Calu3 (cell line): ENCODE results near the gene LCN6. TPM values are rescaled to one million over a fixed set of nuclear protein-coding genes. Genes with fewer than 3 reads are reported as not detected.

Experiments
- BruUV-seq: library from RNA; stranded (reverse); fragments of 400-500 nt; replicated peaks from 2 replicates; lab custom pipeline; 2021; lab: Mats Ljungman, UMichigan
- CTCF ChIA-PET: fragments of 300-600 bp; sonication (Branson Sonifier 250); formaldehyde crosslinking; loops from one replicate; lab custom pipeline; 2022; ENCODE audit warnings: antibody characterized with exemption; lab: Charles Lee
- DNase-seq: peaks from one replicate; pipeline ENCODE4 v3.0.0; 2022
- H3K27ac Mint-ChIP-seq: one replicate; pipeline ENCODE4 v1.8.0; 2022; ENCODE audit warnings: mixed read lengths; ENCODE audit not compliant: unreplicated experiment
- H3K27me3 Mint-ChIP-seq: one replicate; pipeline ENCODE4 v1.8.0; 2022; ENCODE audit warnings: mixed read lengths; ENCODE audit not compliant: unreplicated experiment
- H3K36me3 Mint-ChIP-seq: one replicate; pipeline ENCODE4 v1.8.0; 2022; ENCODE audit warnings: mild to moderate bottlenecking, moderate library complexity, mixed read lengths; ENCODE audit not compliant: insufficient read depth, unreplicated experiment
- H3K4me1 Mint-ChIP-seq: one replicate; pipeline ENCODE4 v1.8.0; 2022; ENCODE audit warnings: mild to moderate bottlenecking, low read depth, mixed read lengths; ENCODE audit not compliant: unreplicated experiment
- H3K4me3 Mint-ChIP-seq: one replicate; pipeline ENCODE4 v1.8.0; 2022; ENCODE audit warnings: mild to moderate bottlenecking, low read depth, moderate library complexity, mixed read lengths; ENCODE audit not compliant: unreplicated experiment
- H3K9me3 Mint-ChIP-seq: one replicate; pipeline ENCODE4 v1.8.0; 2022; ENCODE audit warnings: low read depth, mixed read lengths; ENCODE audit not compliant: unreplicated experiment
- CTCF ChIP-seq: fragments of 200-600 bp; IDR thresholded peaks from one replicate; pipeline ENCODE4 v1.8.0; 2022; ENCODE audit warnings: antibody characterized with exemption; ENCODE audit not compliant: unreplicated experiment
- intact Hi-C: fragments of 100-400 bp; cut with micrococcal nuclease; formaldehyde crosslinking; loops from one replicate; pipeline ENCODE4 v1.10.0; 2022; ENCODE audit not compliant: unreplicated experiment
- total RNA-seq: library from RNA; stranded (reverse); gene quantifications from 2 replicates; pipeline ENCODE4 v1.2.3, GENCODE V29; 2022

The LCN6 gene
- total RNA-seq, 1 experiment from 2014 or later: not detected

- Mint-ChIP-seq H3K27ac (no peak overlapping the region), H3K4me3 (peak overlapping the region; percentile 17), H3K27me3 (peaks cover 26% of the 10 kb centered on the region), H3K36me3 (peaks cover 6% of the 10 kb centered on the region), H3K4me1 (peaks cover 46% of the 10 kb centered on the region), H3K9me3 (no peaks in the 10 kb centered on the region)
- DNase-seq: peak; percentile 24
- no peak for TF ChIP-seq CTCF
- CTCF ChIA-PET: no interaction called here
- intact Hi-C loops: no loop called here
- no TSS peak for BruUV-seq
Observed at GRCh38 chr9:136784249-136784996, 36.1 kb upstream of the LCN6 start.

GRCh38 chr9:136782452-136782851, 34.1 kb upstream of the LCN6 start:
- no TSS peak for BruUV-seq
- Mint-ChIP-seq H3K36me3 (no peaks in the 10 kb centered on the region), H3K9me3 (no peaks in the 10 kb centered on the region), H3K27ac (no peak overlapping the region), H3K4me1 (peaks cover 34% of the 10 kb centered on the region), H3K4me3 (no peak overlapping the region), H3K27me3 (peaks cover 45% of the 10 kb centered on the region)
- DNase-seq: no peak
- intact Hi-C loops: no loop called here
- CTCF ChIA-PET: no interaction called here
- no peak for TF ChIP-seq CTCF

- H3K27ac Mint-ChIP-seq: no peak overlapping the region
- H3K36me3 Mint-ChIP-seq: no peaks in the 10 kb centered on the region
- peaks cover 23% of the 10 kb centered on the region for H3K4me1 Mint-ChIP-seq
- no peak for TF ChIP-seq CTCF
- H3K9me3 Mint-ChIP-seq: no peaks in the 10 kb centered on the region
- H3K27me3 Mint-ChIP-seq: peaks cover 57% of the 10 kb centered on the region
- BruUV-seq: no TSS peak
- intact Hi-C loops: no loop called here
- H3K4me3 Mint-ChIP-seq: no peak overlapping the region
- CTCF ChIA-PET: no interaction called here
- no peak for DNase-seq
Observed at GRCh38 chr9:136779808-136780207, 31.5 kb upstream of the LCN6 start.

- no peak overlapping the region for H3K27ac Mint-ChIP-seq
- H3K4me3 Mint-ChIP-seq: peak overlapping the region; percentile 6
- TF ChIP-seq CTCF: no peak
- H3K36me3 Mint-ChIP-seq: no peaks in the 10 kb centered on the region
- BruUV-seq: no TSS peak
- no peaks in the 10 kb centered on the region for H3K9me3 Mint-ChIP-seq
- peaks cover 16% of the 10 kb centered on the region for H3K4me1 Mint-ChIP-seq
- intact Hi-C loops: no loop called here
- CTCF ChIA-PET: no interaction called here
- H3K27me3 Mint-ChIP-seq: peaks cover 57% of the 10 kb centered on the region
- DNase-seq: no peak
Observed at GRCh38 chr9:136777359-136777758, 29.0 kb upstream of the LCN6 start.
